Measurements from ENCODE around the gene SH3YL1. TPM values are rescaled to one million over a fixed set of nuclear protein-coding genes. Genes with fewer than 3 reads are reported as not detected.

Gene SH3YL1
- total RNA-seq, 2 experiments from 2014 or later: 21.6 to 23.5 TPM

- DNase-seq: no peak
- H3K27ac Mint-ChIP-seq: no peak overlapping the region
- H3K4me3 Mint-ChIP-seq: no peak overlapping the region
- H3K36me3 Mint-ChIP-seq: peaks cover 26% of the 10 kb centered on the region
- H3K27me3 Mint-ChIP-seq: no peaks in the 10 kb centered on the region
- H3K4me1 Mint-ChIP-seq (ENCODE audit: low read depth): no peaks in the 10 kb centered on the region
- intact Hi-C loops (cut with micrococcal nuclease): no loop called here
- ChIA-PET CTCF (no interaction called here), POLR2A (no interaction called here)
- H3K9me3 Mint-ChIP-seq: no peaks in the 10 kb centered on the region
Observed at GRCh38 chr2:231521-232185, 32.2 kb downstream of the SH3YL1 start.

- H3K27ac Mint-ChIP-seq: no peak overlapping the region
- H3K36me3 Mint-ChIP-seq: peaks cover 30% of the 10 kb centered on the region
- POLR2A ChIA-PET: no interaction called here
- H3K4me3 Mint-ChIP-seq: no peak overlapping the region
- DNase-seq: no peak
- CTCF ChIA-PET: no interaction called here
- intact Hi-C loops (cut with micrococcal nuclease): no loop called here
- no peaks in the 10 kb centered on the region for H3K27me3 Mint-ChIP-seq
- no peaks in the 10 kb centered on the region for H3K4me1 Mint-ChIP-seq (ENCODE audit: low read depth)
- H3K9me3 Mint-ChIP-seq: no peaks in the 10 kb centered on the region
Observed at GRCh38 chr2:228518-229278, 35.1 kb downstream of the SH3YL1 start.

GRCh38 chr2:228115-228514 lies 35.7 kb downstream of the SH3YL1 start:
- CTCF ChIA-PET: no interaction called here
- Mint-ChIP-seq H3K36me3 (peaks cover 29% of the 10 kb centered on the region), H3K9me3 (no peaks in the 10 kb centered on the region), H3K27me3 (no peaks in the 10 kb centered on the region), H3K4me1 (ENCODE audit: low read depth) (no peaks in the 10 kb centered on the region), H3K27ac (no peak overlapping the region), H3K4me3 (no peak overlapping the region)
- DNase-seq: no peak
- intact Hi-C loops (cut with micrococcal nuclease): no loop called here
- POLR2A ChIA-PET: no interaction called here

GRCh38 chr2:223971-224760 lies 39.7 kb downstream of the SH3YL1 start:
- intact Hi-C loops (cut with micrococcal nuclease): no loop called here
- CTCF ChIA-PET: interaction anchor here (0.9 kb wide), 1 partner anchor 23 kb away, joined by 3 read pairs; no protein-coding TSS in a partner anchor
- POLR2A ChIA-PET: no interaction called here
- Mint-ChIP-seq H3K9me3 (no peaks in the 10 kb centered on the region), H3K36me3 (peaks cover 25% of the 10 kb centered on the region), H3K27ac (no peak overlapping the region), H3K27me3 (no peaks in the 10 kb centered on the region), H3K4me1 (ENCODE audit: low read depth) (no peaks in the 10 kb centered on the region), H3K4me3 (no peak overlapping the region)
- no peak for DNase-seq

GRCh38 chr2:223451-223850 lies 40.4 kb downstream of the SH3YL1 start:
- H3K27me3 Mint-ChIP-seq: no peaks in the 10 kb centered on the region
- intact Hi-C loops (cut with micrococcal nuclease): no loop called here
- H3K36me3 Mint-ChIP-seq: peaks cover 23% of the 10 kb centered on the region
- DNase-seq: no peak
- no peak overlapping the region for H3K4me3 Mint-ChIP-seq
- no peaks in the 10 kb centered on the region for H3K4me1 Mint-ChIP-seq (ENCODE audit: low read depth)
- no peaks in the 10 kb centered on the region for H3K9me3 Mint-ChIP-seq
- H3K27ac Mint-ChIP-seq: no peak overlapping the region
- ChIA-PET CTCF (no interaction called here), POLR2A (no interaction called here)

- ChIA-PET CTCF (no interaction called here), POLR2A (no interaction called here)
- H3K36me3 Mint-ChIP-seq: peaks cover 13% of the 10 kb centered on the region
- DNase-seq: no peak
- H3K4me1 Mint-ChIP-seq (ENCODE audit: low read depth): no peaks in the 10 kb centered on the region
- H3K27me3 Mint-ChIP-seq: peaks cover 3% of the 10 kb centered on the region
- H3K9me3 Mint-ChIP-seq: peaks cover 4% of the 10 kb centered on the region
- no peak overlapping the region for H3K27ac Mint-ChIP-seq
- intact Hi-C loops (cut with micrococcal nuclease): no loop called here
- H3K4me3 Mint-ChIP-seq: no peak overlapping the region
Observed at GRCh38 chr2:216068-216467, 47.8 kb downstream of the SH3YL1 start.

- no peaks in the 10 kb centered on the region for H3K4me1 Mint-ChIP-seq (ENCODE audit: low read depth)
- peaks cover 11% of the 10 kb centered on the region for H3K36me3 Mint-ChIP-seq
- ChIA-PET POLR2A (no interaction called here), CTCF (no interaction called here)
- peaks cover 3% of the 10 kb centered on the region for H3K27me3 Mint-ChIP-seq
- H3K4me3 Mint-ChIP-seq: no peak overlapping the region
- H3K27ac Mint-ChIP-seq: no peak overlapping the region
- no peak for DNase-seq
- intact Hi-C loops (cut with micrococcal nuclease): no loop called here
- peaks cover 4% of the 10 kb centered on the region for H3K9me3 Mint-ChIP-seq
Observed at GRCh38 chr2:213932-214693, 49.7 kb downstream of the SH3YL1 start.

GRCh38 chr2:211486-212184 lies 52.2 kb downstream of the SH3YL1 start:
- no peak overlapping the region for H3K4me3 Mint-ChIP-seq
- H3K27me3 Mint-ChIP-seq: peaks cover 3% of the 10 kb centered on the region
- peaks cover 5% of the 10 kb centered on the region for H3K9me3 Mint-ChIP-seq
- DNase-seq: no peak
- intact Hi-C loops (cut with micrococcal nuclease): no loop called here
- POLR2A ChIA-PET: no interaction called here
- H3K27ac Mint-ChIP-seq: no peak overlapping the region
- H3K4me1 Mint-ChIP-seq (ENCODE audit: low read depth): no peaks in the 10 kb centered on the region
- CTCF ChIA-PET: no interaction called here
- no peaks in the 10 kb centered on the region for H3K36me3 Mint-ChIP-seq

- H3K27ac Mint-ChIP-seq: no peak overlapping the region
- H3K4me3 Mint-ChIP-seq: no peak overlapping the region
- no peak for DNase-seq
- H3K36me3 Mint-ChIP-seq: no peaks in the 10 kb centered on the region
- H3K9me3 Mint-ChIP-seq: peaks cover 7% of the 10 kb centered on the region
- CTCF ChIA-PET: no interaction called here
- intact Hi-C loops (cut with micrococcal nuclease): no loop called here
- POLR2A ChIA-PET: no interaction called here
- H3K27me3 Mint-ChIP-seq: peaks cover 3% of the 10 kb centered on the region
- H3K4me1 Mint-ChIP-seq (ENCODE audit: low read depth): no peaks in the 10 kb centered on the region
Observed at GRCh38 chr2:210660-211059, 53.2 kb downstream of the SH3YL1 start.

- peaks cover 3% of the 10 kb centered on the region for H3K27me3 Mint-ChIP-seq
- DNase-seq: no peak
- ChIA-PET POLR2A (no interaction called here), CTCF (interaction anchor here (0.7 kb wide), 1 partner anchor 9 kb away, joined by 3 read pairs; no protein-coding TSS in a partner anchor)
- H3K4me1 Mint-ChIP-seq (ENCODE audit: low read depth): no peaks in the 10 kb centered on the region
- no peaks in the 10 kb centered on the region for H3K36me3 Mint-ChIP-seq
- H3K27ac Mint-ChIP-seq: no peak overlapping the region
- intact Hi-C loops (cut with micrococcal nuclease): no loop called here
- peaks cover 7% of the 10 kb centered on the region for H3K9me3 Mint-ChIP-seq
- no peak overlapping the region for H3K4me3 Mint-ChIP-seq
Observed at GRCh38 chr2:209470-209869, 54.4 kb downstream of the SH3YL1 start.

- Mint-ChIP-seq H3K9me3 (peaks cover 7% of the 10 kb centered on the region), H3K27ac (no peak overlapping the region), H3K4me3 (no peak overlapping the region), H3K36me3 (no peaks in the 10 kb centered on the region), H3K27me3 (peaks cover 3% of the 10 kb centered on the region), H3K4me1 (ENCODE audit: low read depth) (no peaks in the 10 kb centered on the region)
- ChIA-PET CTCF (no interaction called here), POLR2A (no interaction called here)
- intact Hi-C loops (cut with micrococcal nuclease): no loop called here
- DNase-seq: no peak
Observed at GRCh38 chr2:208335-208734, 55.5 kb downstream of the SH3YL1 start.

GRCh38 chr2:203984-204383 lies 59.8 kb downstream of the SH3YL1 start:
- H3K27ac Mint-ChIP-seq: no peak overlapping the region
- H3K27me3 Mint-ChIP-seq: no peaks in the 10 kb centered on the region
- peaks cover 6% of the 10 kb centered on the region for H3K4me1 Mint-ChIP-seq (ENCODE audit: low read depth)
- intact Hi-C loops (cut with micrococcal nuclease): no loop called here
- ChIA-PET POLR2A (no interaction called here), CTCF (no interaction called here)
- no peak overlapping the region for H3K4me3 Mint-ChIP-seq
- no peak for DNase-seq
- peaks cover 4% of the 10 kb centered on the region for H3K9me3 Mint-ChIP-seq
- no peaks in the 10 kb centered on the region for H3K36me3 Mint-ChIP-seq
